DOHH2 (cell line): ENCODE results near the gene OCA2.

Experiments used
- H3F3A ChIP-seq: fragments of 200-600 bp; sonication (generic), shearing (Covaris generic); 2 replicates; pipeline ENCODE4 v1.6.0; 2016; ENCODE audit warnings: antibody characterized with exemption, mild to moderate bottlenecking; ENCODE audit not compliant: control insufficient read depth, insufficient read depth
- H3K27ac ChIP-seq: fragments of 200-600 bp; sonication (generic); 2 replicates; pipeline ENCODE4 v1.5.1; 2014; ENCODE audit warnings: low read depth, mild to moderate bottlenecking, low read length, moderate library complexity
- H3K27me3 ChIP-seq: fragments of 200-600 bp; sonication (generic); 2 replicates; pipeline ENCODE4 v1.6.1; 2014; ENCODE audit warnings: mild to moderate bottlenecking, low read length, mixed read lengths; ENCODE audit not compliant: control insufficient read depth
- H3K36me3 ChIP-seq: fragments of 200-600 bp; sonication (generic); 2 replicates; pipeline ENCODE4 v1.6.1; 2014; ENCODE audit warnings: mild to moderate bottlenecking, low read length, moderate library complexity, mixed read lengths; ENCODE audit not compliant: control insufficient read depth
- H3K4me1 ChIP-seq: fragments of 200-600 bp; sonication (generic); 2 replicates; pipeline ENCODE4 v1.6.1; 2014; ENCODE audit warnings: mild to moderate bottlenecking, low read length, mixed read lengths; ENCODE audit not compliant: control insufficient read depth
- H3K4me2 ChIP-seq: fragments of 200-600 bp; sonication (generic); 2 replicates; pipeline ENCODE4 v1.6.0; 2014; ENCODE audit warnings: mild to moderate bottlenecking, low read length, moderate library complexity
- H3K4me3 ChIP-seq: fragments of 200-600 bp; sonication (generic); 2 replicates; pipeline ENCODE4 v1.5.1; 2014; ENCODE audit warnings: mild to moderate bottlenecking, low read length, mixed read lengths
- H3K79me2 ChIP-seq: fragments of 200-600 bp; sonication (generic); 2 replicates; pipeline ENCODE4 v1.6.1; 2014; ENCODE audit warnings: mild to moderate bottlenecking, low read length, mixed read lengths; ENCODE audit not compliant: control insufficient read depth
- H3K9me2 ChIP-seq: fragments of 200-600 bp; sonication (generic); replicated peaks from 2 replicates; pipeline ENCODE4 v1.6.1; 2014; ENCODE audit warnings: mild to moderate bottlenecking, low read length, mixed read lengths; ENCODE audit not compliant: control insufficient read depth
- H3K9me3 ChIP-seq: fragments of 200-600 bp; sonication (generic); 2 replicates; pipeline ENCODE4 v1.6.1; 2014; ENCODE audit warnings: antibody characterized with exemption, low read length, mixed read lengths; ENCODE audit not compliant: control insufficient read depth, insufficient read depth
- H4K20me1 ChIP-seq: fragments of 200-600 bp; sonication (generic); 2 replicates; pipeline ENCODE4 v1.6.0; 2014; ENCODE audit warnings: low read depth, mild to moderate bottlenecking, antibody characterized with exemption, low read length, moderate library complexity; ENCODE audit not compliant: control insufficient read depth, insufficient read depth
- CTCF ChIP-seq: fragments of 200-600 bp; sonication (generic); IDR thresholded peaks from one replicate; pipeline ENCODE4 v1.5.1; 2014; ENCODE audit warnings: antibody characterized with exemption, mild to moderate bottlenecking, low read depth, low read length; ENCODE audit not compliant: poor library complexity, severe bottlenecking
- EZH2phosphoT487 ChIP-seq: fragments of 200-600 bp; sonication (generic); IDR thresholded peaks from 2 replicates; pipeline ENCODE4 v1.6.1; 2017; ENCODE audit warnings: borderline replicate concordance, mild to moderate bottlenecking, antibody characterized with exemption, low read length, moderate library complexity, mixed read lengths

OCA2 gene

GRCh38 chr15:27889258-27889657 lies 209.9 kb downstream of the OCA2 start:
- Histone ChIP-seq H3K27me3 (no peaks in the 10 kb centered on the region), H3K4me1 (no peaks in the 10 kb centered on the region), H3K9me3 (peaks cover 5% of the 10 kb centered on the region; the same call in 1 of the 2 replicates), H3K27ac (no peak overlapping the region), H3K4me2 (no peak overlapping the region), H4K20me1 (no peaks in the 10 kb centered on the region), H3K79me2 (no peaks in the 10 kb centered on the region), H3K36me3 (no peaks in the 10 kb centered on the region), H3K4me3 (no peak overlapping the region), H3F3A (no peaks in the 10 kb centered on the region), H3K9me2 (no peaks in the 10 kb centered on the region)
- TF ChIP-seq EZH2phosphoT487: no peak
- no peak for TF ChIP-seq CTCF

DNA sequence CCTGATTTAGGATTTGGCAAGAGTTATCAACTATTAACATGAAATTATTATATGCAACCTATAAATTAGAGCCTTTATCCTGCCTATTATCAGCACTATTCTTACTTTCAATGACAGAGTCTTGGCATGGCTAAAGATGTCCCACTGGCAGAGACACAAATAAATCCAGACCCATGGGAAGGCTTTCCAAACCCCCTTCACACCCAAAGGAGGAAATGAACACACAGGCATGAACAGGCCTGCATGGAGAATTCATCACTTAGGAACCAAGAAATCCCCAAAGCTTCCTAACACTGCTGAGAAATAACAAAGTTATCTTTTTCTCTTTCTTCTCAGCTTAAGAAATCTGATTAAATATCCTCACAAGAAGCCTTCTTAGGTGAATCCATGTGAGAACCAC lies 213.9 kb downstream of the OCA2 start:
- no peak overlapping the region for H3K4me2 ChIP-seq
- H3K4me1 ChIP-seq: no peaks in the 10 kb centered on the region
- H3K9me2 ChIP-seq: no peaks in the 10 kb centered on the region
- peaks cover 5% of the 10 kb centered on the region; the same call in 1 of the 2 replicates for H3K9me3 ChIP-seq
- no peak for TF ChIP-seq CTCF
- TF ChIP-seq EZH2phosphoT487: no peak
- H3K79me2 ChIP-seq: no peaks in the 10 kb centered on the region
- no peak overlapping the region for H3K27ac ChIP-seq
- no peak overlapping the region for H3K4me3 ChIP-seq
- H3K27me3 ChIP-seq: no peaks in the 10 kb centered on the region
- H3K36me3 ChIP-seq: no peaks in the 10 kb centered on the region
- no peaks in the 10 kb centered on the region for H3F3A ChIP-seq
- no peaks in the 10 kb centered on the region for H4K20me1 ChIP-seq

DNA sequence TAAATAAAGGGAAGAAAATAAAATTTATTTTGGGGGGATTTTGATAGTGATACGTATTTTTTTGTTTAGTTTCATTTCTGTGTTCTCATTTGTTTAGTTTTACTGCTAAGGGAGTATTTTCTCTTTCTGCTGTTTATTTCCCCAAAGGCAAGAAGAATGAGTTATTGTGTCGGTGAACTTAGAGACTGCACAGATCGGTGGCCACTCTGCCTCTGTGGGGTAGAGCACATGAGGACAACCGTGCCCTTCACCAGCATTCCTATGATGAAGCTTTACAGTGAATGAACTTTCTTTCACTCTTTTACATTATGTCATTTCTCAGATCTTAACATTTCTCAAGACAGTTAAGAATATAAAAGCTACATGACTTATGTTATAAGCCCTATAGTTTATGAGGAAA lies 214.4 kb downstream of the OCA2 start:
- no peaks in the 10 kb centered on the region for H3K9me2 ChIP-seq
- H3K79me2 ChIP-seq: no peaks in the 10 kb centered on the region
- no peaks in the 10 kb centered on the region for H3K27me3 ChIP-seq
- no peak overlapping the region for H3K4me2 ChIP-seq
- no peaks in the 10 kb centered on the region for H3K36me3 ChIP-seq
- no peak overlapping the region for H3K4me3 ChIP-seq
- H4K20me1 ChIP-seq: no peaks in the 10 kb centered on the region
- H3F3A ChIP-seq: no peaks in the 10 kb centered on the region
- H3K9me3 ChIP-seq: peaks cover 5% of the 10 kb centered on the region; the same call in 1 of the 2 replicates
- no peaks in the 10 kb centered on the region for H3K4me1 ChIP-seq
- TF ChIP-seq EZH2phosphoT487 (no peak), CTCF (no peak)
- no peak overlapping the region for H3K27ac ChIP-seq

GRCh38 chr15:27878841-27879240 lies 220.3 kb downstream of the OCA2 start:
- no peak for TF ChIP-seq EZH2phosphoT487
- no peak for TF ChIP-seq CTCF
- Histone ChIP-seq H3K27ac (no peak overlapping the region), H3K9me3 (no peaks in the 10 kb centered on the region), H3F3A (no peaks in the 10 kb centered on the region), H3K27me3 (no peaks in the 10 kb centered on the region), H3K79me2 (no peaks in the 10 kb centered on the region), H3K9me2 (no peaks in the 10 kb centered on the region), H3K4me1 (no peaks in the 10 kb centered on the region), H3K4me3 (no peak overlapping the region), H4K20me1 (no peaks in the 10 kb centered on the region), H3K4me2 (no peak overlapping the region), H3K36me3 (no peaks in the 10 kb centered on the region)
